Measurements from ENCODE around the gene AP5Z1.

The AP5Z1 gene

GRCh38 chr7:4820967-4821471 is 45.6 kb downstream of the AP5Z1 start:
- no peak for DNase-seq (ENCODE audit: low read depth in 2 of 2)

- DNase-seq (ENCODE audit: low read depth in 2 of 2) = no peak
These were observed 47.3 kb downstream of the AP5Z1 start for GRCh38 chr7:4822677-4823076.

- DNase-seq (ENCODE audit: low read depth in 2 of 2) = no peak
These were observed 48.2 kb downstream of the AP5Z1 start for GRCh38 chr7:4823441-4824119.

DNA sequence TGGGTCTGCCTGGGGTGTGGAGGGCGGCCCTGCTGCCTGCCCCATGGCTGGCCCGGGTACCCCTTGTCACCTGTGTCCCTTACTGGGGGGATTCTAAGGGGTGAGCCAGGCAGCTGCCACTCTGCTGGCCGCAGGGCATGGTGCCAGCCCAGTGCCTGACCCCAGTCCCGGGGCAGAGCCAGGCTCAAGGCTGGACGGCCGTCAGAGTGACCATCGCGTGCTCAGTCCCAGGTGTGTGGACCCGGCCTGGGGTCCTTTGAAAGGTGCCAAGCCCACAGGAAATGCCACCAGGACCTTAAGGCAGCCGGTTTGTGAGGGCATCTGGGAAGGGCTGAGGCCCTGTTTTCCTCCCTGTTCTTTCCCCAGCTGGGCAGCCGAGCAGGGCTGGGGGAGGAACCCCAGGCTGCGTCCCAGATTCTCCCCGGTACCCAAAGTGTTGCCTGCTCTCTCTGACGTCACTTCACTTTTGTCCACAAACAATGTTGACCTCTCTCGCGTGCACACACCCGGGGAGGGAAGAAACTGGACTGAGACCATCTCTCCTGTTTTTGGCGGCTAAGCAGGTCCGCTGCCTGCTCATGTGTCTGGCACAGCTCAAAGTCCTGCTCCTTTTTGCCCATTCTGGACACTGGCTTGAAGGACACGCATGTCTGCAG is 48.8 kb downstream of the AP5Z1 start:
- no peak for DNase-seq (ENCODE audit: low read depth in 2 of 2)

GRCh38 chr7:4825081-4825480 is 49.7 kb downstream of the AP5Z1 start:
- DNase-seq (ENCODE audit: low read depth in 2 of 2) = no peak

GRCh38 chr7:4828720-4829383 is 53.4 kb downstream of the AP5Z1 start:
- DNase-seq (ENCODE audit: low read depth in 2 of 2) = no peak

DNA sequence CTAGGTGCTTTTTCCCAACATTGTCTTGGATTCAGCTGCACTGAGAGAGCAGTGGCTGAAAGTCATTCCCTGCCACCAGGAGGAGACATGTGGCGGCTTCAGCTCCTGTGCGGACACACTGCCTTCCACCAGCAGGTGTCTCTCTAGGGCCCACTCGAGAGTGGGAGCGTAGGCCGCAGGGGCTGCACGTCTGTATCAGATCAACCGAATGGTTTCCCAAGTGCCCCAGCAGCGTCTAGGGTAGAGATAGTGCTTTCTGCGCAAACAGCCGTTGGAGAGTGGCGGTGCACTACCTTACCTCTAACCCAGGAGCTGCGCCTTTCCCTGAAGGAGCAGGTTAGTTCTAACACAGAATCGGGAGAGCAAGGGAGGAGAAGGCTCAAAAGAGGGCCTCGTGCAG is 54.8 kb downstream of the AP5Z1 start:
- peak; percentile 10 to 20 for DNase-seq (ENCODE audit: low read depth in 2 of 2)

- DNase-seq (ENCODE audit: low read depth in 2 of 2) = no peak
These were observed 56.5 kb downstream of the AP5Z1 start for GRCh38 chr7:4831723-4832495.

DNA sequence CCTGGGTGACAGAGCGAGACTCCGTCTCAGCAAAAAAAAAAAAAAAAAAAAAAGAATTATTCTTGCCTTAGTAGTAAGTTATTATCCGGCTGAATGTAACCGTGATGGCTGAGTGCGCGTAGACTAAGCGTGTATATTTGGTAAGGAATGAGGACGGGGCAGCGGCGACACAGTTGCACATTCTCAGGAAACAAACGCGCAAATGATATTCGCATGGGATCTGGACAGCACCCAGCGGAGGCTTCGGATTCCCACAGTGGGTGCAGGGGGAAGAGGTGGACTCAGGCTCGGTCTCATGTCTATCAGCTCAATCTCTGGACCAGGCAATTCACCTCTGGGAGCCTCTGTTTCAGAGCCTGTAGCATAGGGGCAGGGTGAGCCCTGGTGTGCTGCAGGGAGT is 57.3 kb downstream of the AP5Z1 start:
- no peak for DNase-seq (ENCODE audit: low read depth in 2 of 2)

DNA sequence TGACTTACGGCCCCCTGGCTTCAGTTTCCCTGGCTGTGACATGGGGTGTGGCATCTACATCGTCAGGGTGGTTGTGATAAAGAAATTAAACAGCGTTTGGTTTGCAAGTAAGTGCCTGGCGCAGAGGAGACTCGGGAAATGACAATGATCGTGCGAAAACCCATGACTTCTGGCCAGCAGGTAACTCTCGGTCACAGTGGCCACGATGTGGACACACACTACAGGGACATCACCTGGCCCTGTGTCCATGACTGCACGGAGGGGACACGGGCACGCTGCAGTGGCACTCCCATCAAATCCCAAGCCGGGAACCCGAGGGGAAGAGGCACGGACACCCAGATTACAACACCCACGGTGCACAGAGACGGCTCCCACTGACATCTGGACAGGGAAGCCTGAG is 57.8 kb downstream of the AP5Z1 start:
- no peak for DNase-seq (ENCODE audit: low read depth in 2 of 2)

DNA sequence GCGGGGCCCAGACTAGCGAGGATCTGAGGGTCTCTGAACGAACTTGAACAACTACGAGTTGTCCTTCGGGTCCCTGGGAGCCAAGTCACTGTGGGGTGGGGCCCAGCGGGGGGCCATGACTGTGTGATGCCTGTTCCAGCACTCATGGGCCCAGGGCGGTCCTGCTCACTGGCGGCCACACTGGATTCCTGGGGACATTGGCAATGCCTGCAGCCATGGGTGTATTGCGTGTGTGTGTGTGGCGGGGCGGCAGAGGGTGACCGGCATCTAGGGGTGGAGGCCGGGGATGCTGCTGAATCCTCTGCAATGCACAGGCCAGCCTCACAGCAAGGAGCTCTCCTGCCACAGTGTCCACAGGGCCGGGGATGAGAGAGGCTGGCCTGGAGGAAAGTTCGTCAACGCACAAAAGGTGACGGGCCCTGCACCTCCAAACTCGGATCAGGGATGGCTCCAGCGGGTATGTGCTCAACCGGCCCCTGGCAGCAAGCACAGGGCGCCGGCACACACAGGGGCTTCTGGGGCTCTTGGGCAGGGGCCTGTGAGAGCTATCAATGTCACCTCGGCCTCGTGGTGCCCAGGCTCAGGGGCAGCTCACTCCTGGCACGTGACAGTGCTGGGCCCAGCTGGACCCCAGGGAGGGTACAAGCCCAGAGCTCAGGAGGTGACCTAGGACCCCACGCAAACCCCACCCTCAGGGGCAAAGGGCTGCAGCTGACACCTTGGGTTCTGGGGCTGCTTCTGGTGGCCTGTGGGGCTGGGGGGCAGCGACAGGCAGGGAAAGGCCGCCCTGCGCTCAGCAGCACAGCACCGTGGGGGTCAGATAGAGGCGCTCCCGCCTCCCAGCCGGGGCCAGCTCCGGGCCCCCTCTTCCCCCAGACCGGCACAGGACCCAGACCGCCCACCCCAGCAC is 58.5 kb downstream of the AP5Z1 start:
- no peak for DNase-seq (ENCODE audit: low read depth in 2 of 2)

DNA sequence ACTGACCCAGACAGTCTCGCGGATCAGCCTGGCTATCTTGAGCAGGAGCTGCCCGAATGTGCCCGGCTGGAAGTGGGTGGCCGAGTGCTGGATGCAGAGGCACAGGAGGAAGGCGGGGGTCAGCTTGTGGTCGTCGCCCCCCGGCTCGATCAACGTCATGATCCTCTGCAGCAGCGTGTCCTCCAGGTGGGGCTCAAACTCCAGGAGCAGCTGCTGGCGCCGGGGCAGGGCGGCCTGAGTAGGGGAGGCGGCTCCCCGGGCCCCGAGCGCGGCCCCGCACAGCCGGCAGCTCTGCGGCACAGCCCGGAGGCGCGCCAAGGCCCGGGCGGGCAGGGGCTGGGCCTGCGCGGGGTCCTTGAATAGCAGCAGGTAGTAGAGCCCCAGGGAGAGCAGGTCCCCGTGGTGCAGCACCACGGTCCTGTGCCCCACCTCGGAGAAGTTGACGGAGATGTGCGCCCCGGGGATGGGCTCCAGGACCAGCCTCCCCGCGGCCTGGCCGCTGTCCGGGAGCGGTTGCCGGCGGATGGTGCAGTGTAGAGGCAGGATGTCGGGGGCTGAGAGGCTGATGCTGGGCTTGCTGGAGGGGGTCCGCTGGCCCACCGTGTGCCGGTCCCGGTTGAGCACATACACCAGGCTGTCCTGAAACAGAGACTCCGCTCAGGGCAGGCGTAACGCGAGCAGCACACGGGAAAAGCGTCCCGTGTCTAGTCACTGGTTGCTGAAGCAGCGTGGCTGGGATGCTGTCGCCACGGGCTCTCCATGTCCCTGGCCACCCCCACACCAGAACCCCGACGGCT is 59.4 kb downstream of the AP5Z1 start:
- no peak for DNase-seq (ENCODE audit: low read depth in 2 of 2)

GRCh38 chr7:4835398-4836205 is 60.2 kb downstream of the AP5Z1 start:
- no peak for DNase-seq (ENCODE audit: low read depth in 2 of 2)

DNA sequence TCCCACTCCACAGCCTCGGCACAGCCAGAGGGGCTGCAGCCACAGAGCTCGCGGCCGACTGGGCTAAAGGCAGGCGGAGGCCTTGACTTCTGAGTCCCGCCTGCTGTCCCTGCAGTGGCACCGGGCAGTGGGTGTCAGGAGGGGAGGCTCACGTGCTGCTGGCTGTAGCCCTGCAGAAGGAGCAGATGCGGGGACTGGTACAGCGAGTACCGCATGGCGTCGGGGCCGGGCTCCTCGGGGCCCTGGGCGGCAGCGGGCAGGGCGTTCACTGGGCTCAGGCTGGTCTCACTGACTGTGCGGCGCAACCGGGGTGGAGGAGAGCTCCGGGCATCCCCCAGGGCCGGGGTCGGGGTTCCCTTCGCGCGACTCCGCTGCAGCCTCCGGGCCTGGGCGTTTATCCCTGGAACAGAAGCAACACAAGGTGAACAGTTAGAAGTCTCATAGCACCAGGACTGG is 60.8 kb downstream of the AP5Z1 start:
- DNase-seq (ENCODE audit: low read depth in 2 of 2) = no peak

GRCh38 chr7:4837041-4837802 is 61.8 kb downstream of the AP5Z1 start:
- no peak for DNase-seq (ENCODE audit: low read depth in 2 of 2)

DNA sequence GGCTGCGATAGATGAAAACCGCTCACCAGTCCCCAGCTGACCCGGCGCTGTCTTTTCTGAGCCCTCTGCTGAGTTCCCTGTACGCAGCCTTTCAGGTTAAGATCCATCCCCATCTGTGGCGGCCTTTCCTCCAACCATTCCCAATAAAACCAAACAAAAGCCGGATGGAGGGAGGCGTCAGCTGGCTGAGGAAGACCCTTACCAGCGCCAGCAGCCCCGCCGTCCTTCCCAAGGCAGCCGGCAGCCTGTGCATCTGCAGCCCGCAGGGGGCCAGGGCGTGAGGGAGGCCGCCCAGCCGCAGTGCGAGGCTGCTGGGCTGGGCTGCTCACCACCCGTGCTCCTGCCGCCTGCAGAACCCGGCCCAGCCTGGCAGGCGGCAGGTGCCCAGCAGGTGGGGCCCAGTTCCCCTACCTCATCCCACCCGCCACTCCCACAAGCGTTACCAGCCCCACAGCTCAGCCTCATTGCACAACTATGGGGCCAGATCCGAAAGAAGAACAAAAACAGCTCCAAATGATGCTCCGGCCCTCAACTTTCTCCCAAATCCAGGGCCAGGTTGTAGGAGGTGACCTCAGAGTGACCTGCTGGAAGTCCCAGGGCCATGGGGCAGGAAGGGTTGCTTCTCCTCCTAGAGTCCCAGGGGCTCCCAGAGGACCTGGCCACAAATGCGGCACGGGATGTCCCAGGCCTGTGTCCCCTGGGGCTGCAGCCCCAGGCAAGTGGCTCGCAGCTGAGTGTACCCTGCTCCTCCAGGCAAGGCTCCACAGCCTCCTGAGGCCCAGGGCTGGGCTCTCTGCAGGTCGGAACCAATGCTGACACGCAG is 62.6 kb downstream of the AP5Z1 start:
- DNase-seq (ENCODE audit: low read depth in 2 of 2) = no peak

DNA sequence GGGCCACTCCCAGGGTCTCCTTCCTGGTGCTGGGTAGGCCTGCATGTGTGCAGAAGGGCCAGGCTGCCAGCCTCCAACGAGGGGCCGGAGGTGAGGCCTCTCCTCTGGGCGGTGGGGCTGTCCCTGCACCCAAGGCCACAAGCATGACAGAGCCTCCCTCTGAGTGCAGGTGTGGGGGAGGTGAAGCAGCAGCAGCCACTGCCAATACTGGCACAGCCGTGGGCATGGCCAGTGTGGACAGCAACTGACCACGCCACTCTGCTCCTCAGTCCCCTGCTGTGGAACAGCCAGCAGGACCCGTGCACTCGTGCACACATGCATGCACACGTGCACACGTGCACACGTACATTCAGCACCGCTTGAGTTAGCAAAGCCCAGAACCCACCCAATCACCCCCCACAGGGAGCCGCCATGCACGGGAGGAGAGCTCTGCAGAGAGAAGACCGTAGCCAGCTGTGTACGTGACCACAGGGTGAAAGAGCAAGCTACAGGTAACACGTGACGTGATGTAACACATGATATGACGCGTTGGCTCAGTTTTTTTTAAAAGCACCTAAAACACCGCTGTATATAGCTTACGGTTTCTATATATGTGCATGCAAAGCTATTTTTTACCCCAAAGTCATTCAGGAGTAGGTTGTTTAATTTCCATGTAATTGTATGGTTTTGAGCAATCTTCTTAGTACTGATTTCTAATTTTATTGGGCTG is 63.4 kb downstream of the AP5Z1 start:
- DNase-seq (ENCODE audit: low read depth in 2 of 2) = no peak
